Suppressor macrophage (primary cell): ENCODE measurements around the gene ARL15.

Source experiments
- DNase-seq, 4 experiments: peaks; one replicate each; pipeline ENCODE4 v3.0.0-alpha.2; 2020 to 2022

The ARL15 gene

DNA sequence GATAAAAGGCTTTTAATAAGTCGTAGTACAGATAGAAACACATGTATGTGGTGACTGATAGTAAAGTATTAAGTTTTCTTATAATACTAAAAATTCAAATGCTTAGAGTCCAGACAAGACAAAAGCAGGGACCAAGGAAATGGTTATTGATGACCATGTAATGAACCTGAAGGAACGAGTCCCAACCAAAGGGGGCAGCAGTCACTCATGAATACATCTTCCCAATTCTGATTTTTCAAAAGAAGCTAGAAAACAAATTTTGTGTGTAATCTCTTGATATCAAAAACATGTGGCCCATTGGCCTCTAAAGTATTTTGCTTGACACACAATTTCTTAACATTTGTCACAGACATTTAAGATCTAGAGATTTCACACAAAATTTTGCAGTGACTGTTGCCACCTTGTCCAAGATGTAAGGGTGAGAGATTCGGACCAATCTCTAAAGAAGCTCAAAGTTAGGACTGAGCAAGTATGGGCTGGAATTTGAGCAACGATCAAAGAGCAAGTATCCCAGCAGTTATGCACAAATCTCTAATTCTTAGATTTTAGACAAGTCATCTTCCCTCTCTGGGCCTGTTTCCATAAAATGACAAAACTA, 66.8 kb downstream of the ARL15 start:
- peak; percentile 53 to 67 (median 59) for DNase-seq

DNA sequence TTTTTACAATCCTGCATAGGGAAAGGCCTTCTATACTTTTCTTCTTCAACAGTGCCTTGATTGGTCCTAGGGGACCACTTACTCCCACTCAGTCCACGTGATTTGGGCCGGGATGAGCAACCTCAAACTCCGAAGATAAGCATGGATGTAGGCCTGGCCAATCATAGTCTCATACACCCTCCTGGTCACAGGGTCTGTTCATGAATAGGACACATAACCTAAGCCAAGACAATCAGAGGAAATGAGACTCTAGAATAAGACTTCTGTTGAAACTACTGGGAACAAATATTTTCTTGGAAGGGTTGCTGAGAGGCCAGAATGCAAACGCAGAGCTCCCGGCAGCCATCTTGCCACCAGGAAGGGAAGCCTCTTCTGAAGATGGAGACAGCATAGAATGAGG, 68.1 kb downstream of the ARL15 start:
- no peak for DNase-seq

DNA sequence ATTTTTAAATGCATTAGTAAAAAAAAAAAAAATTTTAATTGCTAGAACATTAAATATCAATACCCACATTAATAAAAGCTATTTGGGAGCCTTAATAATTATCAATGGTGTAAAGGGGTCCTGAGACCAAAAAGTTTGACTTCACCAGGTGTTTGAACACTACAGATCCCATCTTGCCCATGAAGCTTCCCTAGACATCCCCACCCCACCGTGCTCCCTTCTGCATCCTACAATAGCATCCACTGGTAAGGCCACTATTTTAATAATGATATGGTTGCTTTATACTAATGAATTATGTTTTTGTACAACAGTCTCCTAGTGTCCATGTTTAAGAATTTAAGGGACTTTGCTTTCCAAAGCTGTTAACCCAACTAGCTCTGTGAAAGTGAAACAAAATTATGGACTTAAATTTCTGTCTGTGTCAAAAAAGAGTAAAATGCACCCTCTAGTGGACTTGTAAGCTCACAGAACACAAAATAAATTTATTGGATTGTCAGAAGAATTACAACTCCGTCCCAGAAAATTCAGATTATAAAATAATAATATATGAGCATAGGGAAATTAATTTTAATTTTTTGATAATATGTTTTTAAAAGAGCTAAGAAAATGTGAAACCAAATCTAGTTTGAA, 76.0 kb downstream of the ARL15 start:
- DNase-seq: peak in 2 of 4 experiments; percentile 38 to 47

DNA sequence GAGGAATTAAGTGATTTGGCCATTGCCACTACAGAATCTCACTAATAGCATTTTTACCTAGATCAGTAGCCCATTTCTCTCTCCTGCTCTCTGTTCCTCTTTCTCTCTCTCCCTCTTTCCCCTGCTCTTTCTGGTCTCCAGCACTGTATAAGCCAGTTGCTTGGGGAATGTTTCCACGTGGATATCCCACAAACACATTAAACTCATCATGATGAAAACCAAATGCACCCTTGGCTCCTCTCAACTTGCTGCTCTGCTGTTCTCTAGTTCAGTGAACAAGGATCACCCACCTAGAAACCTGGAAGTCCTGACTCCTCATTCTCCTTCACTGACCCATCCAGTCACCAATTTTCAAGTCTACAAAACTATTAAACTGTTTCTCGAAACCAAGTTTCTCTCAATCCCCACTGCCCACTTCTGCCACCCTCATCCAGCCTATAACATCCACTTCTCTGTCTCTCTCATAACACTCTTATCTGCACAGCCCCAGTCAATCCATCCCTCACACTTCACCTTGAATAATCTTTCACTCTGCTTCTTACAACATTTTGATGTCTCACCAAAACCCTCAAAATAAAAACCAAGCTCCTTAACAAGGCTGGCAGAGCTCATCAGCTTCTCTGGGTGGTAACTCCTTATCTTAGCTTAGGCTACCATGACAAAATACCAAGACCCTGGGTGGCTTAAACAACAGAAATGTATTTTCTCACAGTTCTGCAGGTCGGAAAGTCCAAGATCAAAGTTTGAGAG, 79.3 kb downstream of the ARL15 start:
- no peak for DNase-seq

DNA sequence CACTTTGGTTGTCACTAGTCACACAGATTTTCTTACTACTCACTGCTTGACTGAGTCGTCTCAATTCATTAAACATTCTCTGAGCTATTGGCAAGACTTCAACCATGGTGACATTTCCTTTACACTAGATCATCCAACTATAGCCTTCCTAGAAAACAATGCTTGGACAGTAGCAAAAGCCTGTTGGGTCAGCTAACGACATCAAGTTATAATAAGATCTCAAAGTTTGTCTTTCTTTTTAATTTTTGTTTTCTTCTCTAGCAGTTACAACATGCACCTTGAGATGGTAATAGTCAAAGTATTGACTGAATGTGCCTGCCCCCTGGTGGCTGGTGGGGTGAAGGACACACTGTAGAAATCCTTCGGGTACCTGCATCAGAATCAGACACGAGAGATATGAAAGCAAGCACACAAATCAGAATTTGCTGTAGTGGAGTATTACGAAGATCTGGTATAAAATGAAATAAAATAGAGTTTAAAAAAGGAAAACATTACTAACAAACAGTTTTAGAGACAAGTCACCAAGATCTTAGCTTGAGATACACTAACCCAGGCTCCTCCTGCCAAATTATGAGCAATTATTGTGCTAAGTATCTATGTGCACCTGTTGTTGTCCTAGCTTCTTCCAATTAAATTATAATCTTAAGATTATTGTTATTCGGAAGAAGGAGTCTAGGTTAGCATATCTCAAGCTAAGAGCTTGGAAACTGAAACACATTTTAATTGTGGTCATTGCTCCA, 81.2 kb downstream of the ARL15 start:
- DNase-seq: peak; percentile 59 to 80 (median 70)

DNA sequence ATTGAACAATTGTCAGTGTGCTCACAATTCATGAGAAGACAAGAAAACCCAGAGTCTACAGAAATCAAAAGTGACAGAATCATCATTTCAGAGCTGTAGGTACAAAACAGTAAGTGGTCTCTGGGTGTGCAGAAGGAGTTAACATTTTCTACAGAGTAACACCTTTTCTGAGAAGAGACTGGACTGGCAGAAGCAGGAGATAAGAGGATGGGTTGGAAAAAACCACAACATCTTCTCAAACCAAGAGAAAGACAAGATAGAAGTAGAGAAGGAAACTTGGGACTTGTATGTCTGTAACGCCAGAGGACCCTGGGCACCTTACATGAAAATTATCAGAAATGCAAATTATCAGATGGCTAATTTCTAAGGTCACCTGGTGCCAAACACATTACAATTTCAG, 82.6 kb downstream of the ARL15 start:
- DNase-seq: no peak

DNA sequence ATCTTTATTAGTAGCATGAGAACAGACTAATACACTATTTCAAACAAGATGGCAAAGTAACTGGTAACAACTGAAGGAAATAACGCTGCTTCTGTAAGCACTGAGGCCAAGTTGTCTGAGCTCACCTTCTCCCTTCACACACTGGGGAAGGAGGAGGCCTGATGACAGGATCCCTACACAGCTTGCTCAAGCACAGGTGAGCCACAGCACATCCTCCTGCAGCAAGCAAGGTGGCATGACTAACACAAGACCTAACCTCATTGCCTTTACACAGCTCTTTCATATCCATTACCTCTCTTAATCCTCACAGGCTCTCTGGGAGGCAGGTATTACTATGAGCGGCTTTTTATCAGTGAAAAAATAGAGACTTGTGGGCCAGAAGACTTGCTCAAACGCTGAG, 83.3 kb downstream of the ARL15 start:
- DNase-seq: no peak

DNA sequence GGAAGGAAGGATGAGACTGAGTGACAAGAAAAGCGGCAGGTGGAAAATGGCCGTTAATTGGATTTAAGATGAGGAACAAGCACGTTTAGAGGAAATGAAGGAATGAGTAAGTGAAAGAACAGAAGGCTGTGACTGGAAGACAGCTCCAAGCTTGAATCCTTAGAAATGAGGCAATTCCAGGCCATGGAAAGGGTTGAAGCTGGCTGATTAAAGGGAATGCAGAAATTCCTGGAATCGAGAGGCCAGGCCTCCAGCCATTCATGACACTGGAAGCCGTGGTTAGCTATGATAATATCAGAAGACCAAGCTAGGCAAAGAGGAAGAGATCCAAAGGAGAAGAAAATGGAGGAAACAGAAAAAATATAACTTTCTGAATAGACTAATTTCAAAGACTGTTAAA, 84.2 kb downstream of the ARL15 start:
- peak in 1 of 4 experiments; percentile 8 for DNase-seq

DNA sequence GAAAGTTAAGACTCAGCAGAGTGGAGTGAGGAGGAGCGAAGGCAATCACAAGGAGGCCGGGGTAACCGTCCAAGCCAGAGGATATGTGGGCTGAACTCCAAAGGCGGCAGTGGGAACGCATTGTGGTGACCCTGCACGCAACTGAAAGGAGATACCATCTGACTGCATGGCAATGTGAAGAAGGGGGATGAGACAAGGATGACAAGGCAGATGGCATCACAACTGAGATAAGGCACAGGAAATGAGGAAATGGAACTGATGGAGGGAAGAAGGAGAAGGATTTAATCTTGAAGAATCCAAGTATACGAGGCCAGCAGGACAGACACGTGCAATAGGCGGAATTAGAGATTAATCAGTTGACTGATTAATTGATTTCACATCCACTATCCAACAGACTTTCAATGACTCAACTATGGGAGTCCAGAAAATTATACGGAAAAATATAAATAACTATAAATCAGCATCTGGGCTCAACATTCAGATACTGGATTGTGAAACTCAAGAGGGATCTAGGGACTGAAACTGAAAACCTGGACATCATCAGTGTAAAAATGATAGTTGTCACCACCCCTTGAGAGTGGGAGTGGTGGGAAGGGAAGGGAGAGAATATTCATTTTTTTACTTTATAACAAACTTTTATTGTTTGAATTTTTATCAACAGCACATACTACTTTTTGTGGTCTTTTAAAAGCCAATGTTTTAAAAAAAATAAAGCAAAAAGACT, 86.1 kb downstream of the ARL15 start:
- DNase-seq: peak in 3 of 4 experiments; percentile 8 to 10 (median 10)

DNA sequence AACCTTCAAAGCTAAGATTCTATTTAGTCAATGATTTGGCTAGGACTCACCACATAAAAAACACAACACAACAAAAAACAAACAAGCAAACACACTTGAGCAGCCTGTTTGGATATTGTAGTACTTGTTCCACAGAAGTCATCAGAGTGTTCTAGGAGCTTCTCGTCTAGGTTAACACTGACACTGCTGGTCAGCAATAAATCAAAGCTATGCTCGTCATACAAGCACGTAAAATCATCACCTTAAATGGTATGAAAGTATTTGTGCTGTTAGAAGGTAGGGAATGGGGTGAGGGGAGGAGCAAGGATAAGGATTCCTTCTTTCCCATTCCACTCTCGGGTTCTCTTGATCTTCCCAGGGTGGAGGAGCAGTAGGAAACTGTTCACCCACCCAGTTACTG, 88.0 kb downstream of the ARL15 start:
- DNase-seq: no peak

DNA sequence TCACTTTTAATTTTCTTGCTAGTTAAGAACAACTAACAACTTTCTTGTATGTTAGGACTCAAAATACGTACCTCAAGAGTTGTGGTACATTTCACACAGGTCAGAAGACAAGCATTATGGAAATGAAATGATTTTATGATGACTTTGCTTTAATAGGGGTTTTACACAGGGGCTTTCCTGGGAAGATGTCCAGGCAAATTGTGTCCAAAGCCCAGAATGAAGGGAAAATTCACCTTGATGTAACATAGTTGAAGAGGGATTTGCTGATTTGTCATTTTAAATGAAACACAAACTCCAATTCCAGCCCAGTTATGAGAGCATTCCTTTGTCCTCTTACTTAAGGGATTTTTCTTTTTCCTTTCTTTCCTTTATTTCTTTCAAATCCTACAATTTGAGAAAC, 89.2 kb downstream of the ARL15 start:
- no peak for DNase-seq

DNA sequence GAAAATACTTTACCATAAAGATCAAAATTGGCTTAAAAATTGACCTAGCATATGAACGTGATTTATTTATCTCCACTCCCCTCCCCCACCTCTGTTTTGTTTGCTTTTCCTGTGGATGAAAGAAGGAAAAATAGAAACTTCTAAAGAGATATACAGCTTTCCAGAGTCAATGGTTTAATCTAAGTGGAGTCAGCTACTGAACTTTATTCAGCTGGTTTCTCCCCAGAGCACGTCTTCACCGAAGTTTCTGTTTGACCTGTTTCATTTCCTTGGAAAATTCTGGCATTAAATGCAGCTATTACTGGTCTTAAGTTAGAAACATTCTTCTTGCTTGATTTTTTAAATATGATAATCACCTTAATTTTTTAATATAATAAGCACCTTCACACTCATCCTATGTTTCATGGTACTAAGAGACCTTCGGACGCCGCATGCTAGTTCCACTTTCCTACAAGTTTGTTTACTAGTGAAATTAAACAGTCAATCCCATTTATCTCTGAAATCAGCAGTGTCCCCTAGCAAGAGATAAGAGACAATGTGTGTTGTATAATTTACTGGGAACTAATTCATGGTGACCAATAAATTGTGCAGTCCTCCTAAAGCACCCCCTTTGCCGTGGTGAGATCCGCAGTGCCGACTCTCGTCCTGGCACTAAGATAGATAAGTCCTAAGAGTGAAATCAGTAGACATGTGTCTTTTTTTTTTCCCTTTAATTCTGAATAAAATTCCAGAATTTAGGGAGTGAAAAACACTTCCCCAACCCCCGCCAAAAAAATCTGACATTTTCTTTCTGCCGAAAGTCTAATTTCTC, 89.9 kb downstream of the ARL15 start:
- DNase-seq: no peak

DNA sequence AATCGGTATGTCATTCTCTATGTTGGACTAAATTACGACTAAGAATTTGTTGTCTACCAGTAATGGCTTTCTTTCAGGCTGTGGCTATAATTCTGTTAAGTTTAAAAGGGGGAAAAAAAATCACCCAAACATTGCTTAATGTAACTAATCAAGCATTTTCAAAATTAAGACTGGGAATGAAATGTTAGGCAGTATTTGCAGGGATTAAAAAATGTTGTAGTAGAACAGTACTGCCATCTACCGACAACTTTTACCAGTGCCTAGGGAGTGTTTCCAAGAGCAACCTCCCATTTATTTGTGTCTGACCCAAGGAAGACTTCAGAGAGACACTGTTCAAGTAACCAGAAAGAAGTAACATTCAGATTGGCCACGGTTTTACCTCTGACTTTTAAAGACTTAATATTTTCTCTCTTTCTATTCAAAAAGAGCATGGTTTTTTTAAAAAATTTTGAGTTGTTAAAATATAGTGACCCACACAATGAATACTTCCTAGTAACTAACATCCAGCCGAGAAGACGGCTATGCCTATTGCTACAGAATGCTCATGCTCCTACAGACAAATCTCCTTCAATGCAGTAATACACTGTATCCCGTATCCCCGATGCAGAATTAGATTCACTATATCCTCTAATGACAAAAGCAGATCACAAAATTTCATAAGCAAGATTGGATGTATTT, 92.4 kb downstream of the ARL15 start:
- DNase-seq: peak; percentile 39 to 68 (median 59)

DNA sequence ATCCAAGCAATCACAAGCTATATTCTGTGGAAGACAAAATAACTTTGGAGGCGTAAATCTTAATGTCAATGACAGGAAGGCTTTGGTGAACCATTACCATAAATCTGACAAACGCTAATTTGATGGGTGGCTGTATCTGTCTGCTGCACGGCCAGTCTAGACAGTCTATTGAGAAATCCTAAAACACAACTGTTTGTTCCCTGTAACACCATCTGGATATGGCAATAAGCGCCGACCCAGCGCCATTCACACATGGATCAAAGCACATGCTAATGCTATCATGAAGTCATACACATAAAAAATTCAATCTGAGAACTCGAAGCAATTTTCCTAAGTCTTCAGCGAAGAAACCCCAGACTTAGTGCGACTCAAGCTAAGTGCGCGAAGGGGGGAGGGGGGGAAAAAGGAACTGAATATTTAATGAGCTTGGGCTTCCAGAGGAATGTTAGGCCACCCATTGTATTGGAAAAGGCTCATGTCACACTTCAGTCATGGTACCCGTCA, 95.1 kb downstream of the ARL15 start:
- no peak for DNase-seq

DNA sequence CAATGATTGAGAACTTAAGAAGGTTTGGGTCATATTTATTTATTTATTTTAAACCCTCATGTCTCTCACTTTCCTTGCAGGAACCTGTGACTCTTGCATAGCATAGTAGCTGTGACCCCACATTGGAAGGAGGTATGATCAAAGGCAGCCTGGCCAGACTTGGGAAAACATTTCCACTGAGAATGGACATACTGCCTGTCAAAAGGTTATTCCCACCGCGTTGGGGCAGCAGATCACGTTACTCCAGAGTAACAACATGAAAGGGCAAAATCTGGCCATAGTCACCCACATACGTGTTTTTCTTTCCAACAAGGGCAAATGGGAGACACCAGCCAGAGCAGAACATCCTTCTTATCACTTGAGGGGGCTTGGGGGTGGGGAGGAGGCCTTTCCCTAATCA, 95.7 kb downstream of the ARL15 start:
- no peak for DNase-seq

DNA sequence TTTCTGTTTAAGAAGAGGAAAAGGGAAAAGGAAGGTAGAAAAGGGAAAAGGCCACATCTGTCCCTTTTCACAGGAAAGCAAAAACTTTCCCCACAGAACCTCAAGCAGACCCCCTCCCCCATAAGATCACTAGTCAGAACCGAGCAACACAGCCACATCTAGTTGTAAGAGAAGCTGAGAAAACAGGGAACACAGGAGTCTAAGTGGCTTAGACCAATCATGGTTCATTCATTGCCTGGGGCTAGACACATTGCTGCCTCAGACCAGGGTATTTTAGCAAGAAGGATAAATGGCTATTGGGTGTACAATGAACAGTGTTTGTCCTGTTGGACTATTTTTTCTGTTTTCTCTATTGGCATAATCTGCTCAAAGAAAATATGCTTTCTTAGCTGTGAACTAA, 98.0 kb downstream of the ARL15 start:
- no peak for DNase-seq

DNA sequence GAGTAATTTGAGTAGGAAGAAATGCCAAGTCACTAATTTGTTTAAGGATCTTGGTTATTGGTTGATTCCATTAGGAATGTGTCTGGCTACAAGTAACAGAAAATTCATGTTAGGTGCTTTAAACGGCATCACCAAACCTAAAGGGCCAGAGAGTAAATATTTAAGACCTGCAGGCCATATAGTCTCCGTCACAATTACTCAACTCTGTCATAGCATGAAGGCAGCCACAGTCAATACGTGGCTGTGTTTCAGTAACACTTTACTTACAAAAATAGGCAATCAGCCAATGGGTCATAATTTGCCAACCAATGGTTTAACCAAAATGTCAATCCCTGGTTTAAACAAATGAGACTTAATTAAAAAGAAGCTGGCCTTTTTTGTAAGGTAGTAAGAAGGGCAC, 98.5 kb downstream of the ARL15 start:
- no peak for DNase-seq

DNA sequence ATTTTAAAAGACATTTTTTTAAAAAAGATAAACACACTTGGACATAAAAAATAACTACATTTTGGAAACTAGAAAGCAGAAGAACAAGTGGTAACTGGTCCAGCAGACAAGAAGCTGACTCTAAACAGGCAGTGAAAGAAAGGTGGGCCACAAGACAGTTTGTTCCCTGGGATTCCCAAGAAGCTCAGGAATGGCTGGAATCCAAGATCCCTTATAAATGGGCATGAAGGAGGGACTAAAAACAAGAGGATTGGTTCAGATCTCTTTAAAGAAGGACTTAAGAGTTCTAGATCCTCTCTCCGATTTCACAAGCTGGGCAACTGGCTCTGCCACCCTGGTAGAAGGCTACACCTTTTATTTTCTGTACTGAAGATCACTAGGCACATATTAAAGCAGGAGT, 102.8 kb downstream of the ARL15 start:
- DNase-seq: no peak

DNA sequence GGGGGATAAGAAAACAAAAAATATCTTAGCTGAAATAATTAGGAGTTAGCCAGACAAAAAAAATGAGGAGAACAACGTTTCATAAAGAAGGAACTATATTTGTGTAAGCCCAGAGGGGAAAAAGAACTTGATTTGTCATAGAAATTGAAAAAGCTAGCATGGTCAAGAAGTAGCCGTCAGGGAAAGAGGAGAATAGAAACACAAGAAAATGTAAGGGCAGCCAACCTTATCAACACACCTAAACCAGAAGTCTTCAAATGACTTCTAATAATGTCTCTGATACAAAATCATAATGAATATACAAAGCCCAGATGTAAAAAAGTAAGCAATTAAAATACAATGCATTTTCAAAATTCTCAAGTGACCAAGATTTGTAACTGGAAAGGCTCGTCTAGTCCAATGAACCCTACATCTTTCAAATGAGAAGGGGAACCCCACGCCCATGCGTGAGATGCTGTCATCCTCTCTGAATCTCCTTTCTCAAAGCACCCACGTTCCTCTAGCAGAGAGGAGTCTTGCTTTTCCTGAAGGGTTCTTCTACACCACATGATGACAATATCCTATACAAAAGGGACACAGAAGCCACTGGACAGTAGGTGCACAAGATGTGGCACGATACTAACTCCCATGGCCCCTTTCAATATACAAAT, 103.7 kb downstream of the ARL15 start:
- DNase-seq: peak in 1 of 4 experiments; percentile 11

DNA sequence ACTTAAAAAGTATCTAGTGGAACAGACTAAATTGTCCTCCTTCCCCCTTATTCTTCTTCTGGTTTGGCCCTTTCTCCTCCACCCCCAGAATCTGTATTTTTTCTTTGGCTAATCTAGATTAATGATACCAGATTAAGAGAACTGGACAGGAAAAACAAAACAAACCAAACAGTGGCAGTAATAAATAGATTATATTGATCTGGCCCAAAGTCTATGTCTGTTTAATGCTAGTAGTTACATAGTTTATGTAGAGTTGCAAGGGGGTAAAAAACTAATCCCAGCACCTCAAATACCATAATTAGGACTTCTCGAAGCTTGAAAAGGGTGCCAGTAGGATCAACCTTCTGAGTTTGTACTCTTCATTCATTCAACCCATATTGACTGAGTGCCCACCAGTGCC, 104.5 kb downstream of the ARL15 start:
- DNase-seq: no peak
